ENCODE measurements around the gene FBXO38. TPM values are rescaled to one million over a fixed set of nuclear protein-coding genes. Genes with fewer than 3 reads are reported as not detected.

Gene FBXO38, protein sequence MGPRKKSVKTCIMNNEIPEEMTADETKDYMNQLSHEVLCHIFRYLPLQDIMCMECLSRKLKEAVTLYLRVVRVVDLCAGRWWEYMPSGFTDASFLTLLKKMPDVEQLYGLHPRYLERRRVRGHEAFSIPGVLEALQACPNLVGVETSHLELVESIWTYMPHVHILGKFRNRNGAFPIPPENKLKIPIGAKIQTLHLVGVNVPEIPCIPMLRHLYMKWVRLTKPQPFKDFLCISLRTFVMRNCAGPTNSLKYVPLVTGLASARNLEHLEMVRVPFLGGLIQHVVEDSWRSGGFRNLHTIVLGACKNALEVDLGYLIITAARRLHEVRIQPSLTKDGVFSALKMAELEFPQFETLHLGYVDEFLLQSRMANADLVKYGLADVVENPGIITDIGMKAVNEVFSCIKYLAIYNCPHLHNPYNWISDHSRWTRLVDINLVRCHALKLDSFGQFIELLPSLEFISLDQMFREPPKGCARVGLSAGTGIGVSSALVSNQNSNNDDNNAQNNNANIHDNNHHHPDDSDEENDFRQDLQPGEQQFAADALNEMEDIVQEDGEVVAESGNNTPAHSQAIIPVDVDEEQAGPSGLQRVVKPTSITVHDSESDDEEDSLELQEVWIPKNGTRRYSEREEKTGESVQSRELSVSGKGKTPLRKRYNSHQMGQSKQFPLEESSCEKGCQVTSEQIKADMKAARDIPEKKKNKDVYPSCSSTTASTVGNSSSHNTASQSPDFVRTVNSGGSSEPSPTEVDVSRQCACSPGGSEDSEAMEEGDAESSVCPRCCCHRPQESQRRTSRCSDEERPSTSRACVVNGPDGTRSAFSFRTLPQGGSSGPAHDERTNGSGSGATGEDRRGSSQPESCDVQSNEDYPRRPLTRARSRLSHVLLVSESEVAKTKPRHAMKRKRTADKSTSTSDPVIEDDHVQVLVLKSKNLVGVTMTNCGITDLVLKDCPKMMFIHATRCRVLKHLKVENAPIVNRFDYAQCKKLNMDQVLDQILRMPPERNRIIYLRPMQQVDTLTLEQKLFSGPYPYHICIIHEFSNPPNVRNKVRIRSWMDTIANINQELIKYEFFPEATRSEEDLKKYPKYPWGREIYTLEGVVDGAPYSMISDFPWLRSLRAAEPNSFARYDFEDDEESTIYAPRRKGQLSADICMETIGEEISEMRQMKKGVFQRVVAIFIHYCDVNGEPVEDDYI
- total RNA-seq = 47.7 and 63.3 TPM in 2 replicates

DNA sequence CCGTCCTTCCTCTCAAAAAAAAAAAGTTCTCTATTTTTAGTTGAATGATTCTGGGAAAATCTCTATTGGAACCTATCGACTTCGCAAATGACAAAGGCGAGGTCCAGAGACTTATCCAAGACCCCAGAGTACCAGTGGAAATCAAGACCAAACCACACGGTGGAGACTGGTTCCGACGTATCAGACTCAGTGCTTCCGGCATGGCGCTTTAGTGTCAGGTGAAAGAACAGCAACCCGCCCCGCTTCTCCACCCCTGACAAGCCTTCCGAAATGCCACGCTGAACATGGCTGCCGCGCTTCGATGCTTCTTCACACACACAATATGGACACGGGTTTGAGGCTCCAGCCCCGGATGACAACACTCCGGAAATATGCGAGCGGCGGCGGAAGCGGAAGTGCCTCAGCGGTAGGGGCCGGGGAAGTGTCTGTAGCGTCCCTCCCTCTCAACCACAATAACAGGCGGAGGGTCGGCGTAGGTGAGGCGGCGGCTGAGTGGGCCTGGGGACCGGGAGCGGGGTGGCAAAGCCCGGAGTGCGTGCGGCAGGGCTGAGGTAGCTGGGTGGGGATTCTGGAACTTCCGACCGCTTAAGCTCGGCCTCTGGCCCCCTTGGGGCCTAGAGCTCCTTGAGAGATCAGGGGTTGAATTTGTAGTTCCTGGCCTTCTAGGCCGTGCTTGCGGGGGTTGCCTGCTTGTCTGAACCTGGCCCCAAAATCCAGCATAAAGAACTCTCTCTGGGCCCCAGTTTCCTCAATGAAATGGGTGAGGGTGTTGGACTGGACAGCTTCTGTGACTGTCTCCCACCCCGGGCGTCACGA, at the start of gene FBXO38:
Gene FBXO38, plus strand, starts transcription at position 395 of the 816 bp plus-strand sequence. CDS start 10,819 bp downstream, outside the sequence.
- peak; percentile 98 for DNase-seq

DNA sequence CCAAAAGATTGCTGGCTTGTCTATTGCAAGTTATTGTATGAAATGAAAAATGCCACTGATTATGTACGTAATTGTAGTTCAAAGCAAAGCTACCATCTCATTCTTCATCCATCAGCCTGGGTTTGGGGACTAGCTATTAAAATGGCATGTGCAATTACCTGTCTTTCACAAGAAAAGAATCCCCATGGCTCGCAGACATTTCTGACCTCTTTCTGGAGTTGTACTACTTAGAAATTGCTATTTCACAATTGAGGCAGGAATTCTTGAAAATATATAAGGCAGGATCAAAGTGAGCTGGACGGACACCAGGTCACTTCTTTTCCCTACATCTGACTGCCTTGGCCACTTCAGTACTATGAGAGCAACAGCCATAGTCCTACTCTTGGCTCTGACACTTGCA, 48.5 kb upstream of the FBXO38 start, which contains the start of gene SPINK9:
Gene SPINK9, plus strand, starts transcription at position 301 of the 400 bp plus-strand sequence. Its CDS starts 55 bp downstream, at position 356.
- DNase-seq = no peak

DNA sequence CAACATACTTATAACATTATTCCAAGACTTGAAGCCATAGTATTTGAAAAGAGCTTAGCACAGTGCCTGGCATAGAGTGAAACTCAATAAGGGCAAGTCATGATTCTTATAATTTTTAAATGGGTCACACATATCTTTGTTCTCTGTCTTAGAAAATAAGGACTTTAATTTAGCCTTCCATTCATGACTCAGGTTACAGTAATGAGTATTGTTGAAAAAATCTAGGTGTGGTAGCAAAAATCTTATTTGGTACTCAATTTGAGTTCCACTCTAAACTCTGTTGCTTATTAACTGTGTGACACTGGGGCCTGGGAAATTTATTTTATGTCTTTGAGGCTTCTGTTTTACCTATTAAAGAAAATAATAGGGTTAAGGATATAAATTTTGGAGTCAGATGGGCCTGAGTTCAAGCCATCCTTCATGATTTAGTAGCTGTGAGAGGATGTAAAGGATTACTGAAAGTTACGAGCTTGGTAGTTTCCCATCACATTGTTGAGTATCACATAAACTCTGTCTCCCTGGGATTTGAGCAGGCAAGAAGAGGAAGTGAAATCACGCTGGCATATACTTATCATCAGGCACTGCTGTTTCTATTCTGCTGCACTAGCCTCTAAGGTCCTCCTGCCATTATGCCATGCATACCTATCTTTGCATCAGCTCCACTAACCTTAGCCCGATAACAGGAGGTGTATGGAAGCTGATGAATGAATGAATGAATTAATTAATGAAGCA, 46.9 kb upstream of the FBXO38 start:
- no peak for DNase-seq

DNA sequence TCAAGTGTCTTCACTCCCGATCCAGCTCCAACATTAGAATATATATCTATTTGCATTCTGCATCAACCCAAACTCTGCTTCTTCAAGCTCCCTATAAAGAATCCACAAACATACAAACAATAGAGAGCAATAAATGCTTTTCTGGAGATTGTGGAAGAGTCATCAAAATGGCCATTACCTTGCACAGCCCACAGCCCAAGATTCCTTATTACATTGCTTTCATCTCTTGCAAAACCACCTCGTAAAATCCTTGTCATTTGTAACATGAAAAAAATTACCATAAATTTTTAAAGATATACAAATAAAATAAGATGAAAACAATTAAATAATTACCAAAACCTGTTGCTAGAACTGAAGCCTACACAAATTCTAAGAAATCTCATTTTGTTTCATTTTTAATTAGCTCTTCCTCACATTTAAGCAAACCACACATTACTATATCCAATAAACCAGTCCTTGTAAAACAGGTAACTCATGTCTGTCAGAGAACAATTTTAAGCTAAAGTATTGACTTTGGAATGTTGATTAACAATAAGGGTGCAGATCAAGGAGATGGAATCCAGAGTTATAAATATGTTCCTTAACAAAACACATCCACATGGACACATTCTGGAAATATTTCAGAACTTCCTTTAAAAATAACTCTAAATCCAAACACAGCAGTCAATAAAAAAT, 41.2 kb upstream of the FBXO38 start:
- DNase-seq = no peak

DNA sequence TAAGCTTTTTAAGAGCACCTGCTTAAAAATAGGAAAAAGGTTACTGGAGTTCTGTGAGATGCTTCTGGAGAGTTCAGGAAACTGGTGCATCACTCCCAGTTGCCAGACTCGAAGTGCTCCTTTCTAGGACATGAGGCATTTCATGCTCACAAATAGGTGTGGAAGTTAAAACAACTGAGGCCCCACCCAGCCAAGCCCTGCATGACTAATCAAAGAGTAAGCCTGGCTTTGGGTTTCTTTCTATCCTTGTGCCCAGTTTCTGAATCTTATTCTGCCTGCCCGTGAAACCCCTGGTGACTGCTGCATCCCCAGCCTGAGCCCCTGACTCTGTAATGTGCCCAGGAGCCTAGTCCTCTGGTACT, 40.7 kb upstream of the FBXO38 start:
- no peak for DNase-seq

DNA sequence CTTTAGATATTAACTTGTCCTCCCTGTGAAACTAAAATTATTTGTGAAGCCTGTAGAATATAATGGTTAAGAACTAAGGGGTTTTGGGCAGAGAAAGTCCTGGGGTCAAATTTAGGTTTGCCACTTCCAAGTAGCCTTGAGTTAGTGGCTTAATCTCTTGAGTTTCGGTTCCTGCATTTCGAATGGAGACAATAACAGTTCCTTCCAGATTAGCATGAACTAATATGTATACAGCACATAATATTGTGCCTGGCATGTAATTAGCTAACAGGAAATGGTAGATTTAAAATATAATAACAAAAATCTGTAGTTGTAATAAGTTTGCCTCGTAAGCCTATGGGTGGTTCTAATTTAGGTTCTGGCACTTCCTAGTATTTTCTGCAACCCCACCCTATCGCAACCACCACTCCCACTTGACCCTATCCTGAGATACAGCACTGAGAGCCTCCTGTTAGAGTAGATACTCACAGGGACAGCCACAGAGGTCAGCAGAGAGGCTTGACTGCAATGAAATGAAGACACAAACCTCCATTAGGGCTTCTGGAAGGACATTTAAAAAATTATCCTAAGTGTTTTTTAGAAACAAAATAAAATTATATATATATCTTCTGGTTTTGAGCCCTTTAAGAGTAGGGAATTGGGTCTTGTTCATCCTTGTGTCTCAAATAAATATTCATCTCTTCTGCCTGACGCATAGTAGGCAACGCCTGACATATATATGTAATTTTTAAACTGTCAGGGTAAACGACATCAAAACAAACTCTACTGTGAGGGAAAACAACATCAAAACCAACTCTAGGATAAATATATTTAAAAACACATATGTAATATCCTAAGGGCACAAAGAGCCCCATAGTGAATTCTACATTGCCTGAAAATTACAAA, 39.9 kb upstream of the FBXO38 start:
- DNase-seq = no peak

DNA sequence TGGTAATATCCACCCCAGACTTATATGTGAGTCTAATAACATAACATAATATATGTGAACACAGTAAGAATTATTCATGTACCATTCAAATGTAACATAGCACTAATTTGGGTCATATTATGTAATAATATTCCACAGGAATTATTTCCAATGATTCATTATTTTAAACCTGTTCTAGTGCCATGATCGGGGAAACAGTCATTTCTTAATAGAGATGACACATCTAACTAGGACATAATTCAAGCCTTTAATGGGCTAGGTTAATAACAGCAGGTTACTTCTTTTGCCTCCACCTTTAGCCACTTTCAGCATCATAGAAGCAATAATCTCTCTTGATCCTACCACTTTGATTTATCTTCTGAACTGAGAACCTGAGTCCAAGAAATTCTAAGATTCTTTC, 36.1 kb upstream of the FBXO38 start:
- DNase-seq = no peak

DNA sequence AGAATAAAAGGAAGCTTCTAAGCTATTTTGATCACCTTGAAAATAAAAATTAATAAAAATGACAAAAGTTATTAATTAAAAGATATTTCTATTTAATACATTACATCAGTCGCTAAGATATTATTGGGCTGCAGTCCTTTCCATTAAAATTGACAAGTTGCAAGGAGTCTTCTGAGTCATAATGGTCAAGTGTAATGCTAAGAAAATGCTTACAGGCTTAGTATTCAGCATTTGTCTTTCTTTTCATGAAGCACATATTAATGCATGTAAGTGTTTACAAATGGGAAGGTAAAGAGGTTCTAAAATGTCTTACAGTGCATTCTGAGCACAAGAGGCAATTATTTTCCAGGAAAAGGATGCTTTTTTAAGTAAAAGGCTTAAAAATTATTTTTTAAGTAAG, 31.1 kb upstream of the FBXO38 start:
- no peak for DNase-seq

DNA sequence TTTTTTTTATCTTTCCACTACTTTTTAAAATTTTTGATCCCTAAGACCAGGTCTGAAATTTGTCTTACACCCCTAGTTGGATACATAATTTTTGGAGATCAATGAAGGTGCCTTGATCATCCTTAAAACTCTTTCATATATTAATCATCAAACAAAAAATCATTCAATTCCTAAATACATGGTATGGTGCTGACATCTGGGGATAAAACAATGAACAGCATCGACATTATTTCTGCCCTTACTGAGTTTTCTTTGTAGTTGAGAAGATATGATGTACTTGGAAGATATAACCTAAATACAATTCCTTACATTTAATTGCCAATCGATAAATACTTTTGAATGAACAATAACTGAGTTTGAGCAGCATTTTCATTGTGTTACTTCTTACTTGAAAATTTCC, 30.1 kb upstream of the FBXO38 start:
- DNase-seq = no peak

DNA sequence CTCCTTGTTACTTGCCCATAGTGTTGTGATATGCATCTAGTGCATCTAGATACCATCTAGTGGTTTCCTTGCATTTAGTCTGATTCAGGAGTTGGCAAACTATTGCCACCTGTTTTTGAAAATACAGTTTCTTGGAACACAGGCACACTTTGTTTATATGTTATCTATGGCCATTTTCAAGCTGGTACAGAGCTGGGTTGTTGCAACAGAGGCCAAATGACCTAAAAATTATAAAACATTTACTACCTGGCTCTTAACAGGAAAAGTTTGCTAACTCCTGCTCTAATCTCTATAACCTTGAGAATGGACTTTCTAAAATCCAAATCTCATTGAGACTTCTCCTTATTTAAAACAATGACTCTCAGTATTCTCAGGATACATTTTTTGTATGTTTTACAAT, 19.4 kb upstream of the FBXO38 start:
- DNase-seq = no peak

DNA sequence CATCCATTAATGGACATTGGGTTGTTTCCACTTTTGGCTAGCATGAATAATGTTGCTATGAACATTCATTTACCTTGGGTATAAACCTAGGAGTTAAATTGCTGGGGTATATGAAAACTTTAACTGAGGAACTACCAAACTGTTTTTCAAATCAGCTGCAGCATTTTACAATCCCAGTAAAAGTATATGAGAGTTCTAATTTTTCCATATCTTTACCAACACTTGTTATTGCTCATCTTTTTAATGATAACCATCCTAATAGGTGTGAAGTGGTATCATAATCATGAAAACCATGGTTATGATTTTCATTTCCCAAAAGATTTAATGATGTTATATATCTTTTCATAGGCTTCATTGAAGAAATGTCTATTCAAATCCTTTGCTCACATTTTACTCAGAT, 15.5 kb upstream of the FBXO38 start:
- DNase-seq = no peak

DNA sequence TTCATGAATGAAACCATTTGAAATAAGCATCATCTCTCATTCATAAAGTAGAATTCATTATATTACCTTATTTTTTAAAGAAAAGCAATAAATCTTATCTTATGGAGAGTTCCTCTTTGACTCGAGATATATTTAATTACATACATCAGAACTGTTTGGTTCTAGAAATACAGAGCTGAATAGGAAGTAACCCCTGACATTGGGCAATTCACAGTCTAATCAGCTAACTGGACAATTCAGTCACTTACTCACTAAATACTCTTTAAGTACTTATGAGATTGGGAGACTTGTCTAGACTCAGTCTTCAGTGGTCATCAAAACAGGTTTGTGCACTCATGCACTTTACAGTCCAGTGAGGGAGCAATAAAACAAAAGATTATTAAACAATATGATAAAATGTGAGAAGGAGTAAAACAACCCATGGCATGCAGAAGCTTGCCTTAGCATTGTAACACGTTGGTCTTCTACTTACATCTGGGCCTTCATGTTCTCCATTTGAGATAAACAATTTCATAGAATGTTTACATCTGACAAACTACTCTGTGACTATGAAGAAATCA, 11.5 kb upstream of the FBXO38 start:
- DNase-seq = no peak

DNA sequence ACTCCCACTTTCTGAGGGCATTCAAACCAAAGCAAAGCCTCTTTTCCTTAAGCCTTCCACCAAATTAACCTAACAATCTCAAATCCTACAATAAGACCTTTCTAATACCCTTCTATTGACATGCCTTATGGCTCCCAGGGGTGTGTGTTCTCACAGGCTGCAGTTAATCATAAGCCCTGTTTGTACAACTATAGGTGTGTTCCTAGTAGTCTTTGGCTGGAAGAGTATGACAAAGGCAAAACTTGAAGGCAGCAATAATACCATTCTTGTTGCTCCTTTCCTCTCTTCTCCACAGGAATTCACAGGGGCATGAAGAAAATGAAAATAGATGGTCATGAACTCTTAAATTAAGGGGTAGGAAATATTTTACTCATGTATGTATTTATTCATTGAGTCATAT, 10.9 kb upstream of the FBXO38 start:
- DNase-seq = no peak

DNA sequence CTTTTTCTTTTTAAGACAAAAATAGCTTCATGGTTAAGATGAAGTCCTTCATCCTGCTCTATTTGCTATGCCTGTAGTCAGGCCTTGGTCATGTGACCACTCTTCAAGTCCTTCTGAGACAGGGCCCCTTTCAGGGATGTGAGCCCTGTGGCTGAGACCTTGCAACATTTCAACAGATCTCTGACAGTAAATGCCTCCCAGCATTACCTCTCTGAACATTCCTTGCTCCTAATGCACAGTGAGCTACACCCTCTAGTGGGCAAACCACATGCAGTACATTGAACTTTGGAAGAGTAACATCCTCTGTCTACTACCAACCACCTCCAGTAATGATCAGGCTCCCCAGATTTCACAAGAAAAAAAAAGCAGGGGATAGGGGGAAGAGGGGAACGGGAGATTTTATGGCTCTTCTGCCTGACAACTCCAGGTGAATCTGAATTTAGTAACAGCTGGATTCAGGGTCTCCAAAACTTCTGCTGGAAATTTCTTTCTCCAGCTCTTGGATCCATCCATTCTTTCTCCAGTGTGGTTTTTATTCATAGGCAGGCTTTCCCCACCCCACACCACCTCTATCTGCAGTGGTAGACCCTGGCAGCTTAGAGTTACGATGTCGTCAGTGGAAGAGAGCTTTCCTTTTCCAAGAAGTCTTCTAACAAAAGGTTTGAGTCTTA, 8.9 kb upstream of the FBXO38 start:
- DNase-seq = peak; percentile 74

DNA sequence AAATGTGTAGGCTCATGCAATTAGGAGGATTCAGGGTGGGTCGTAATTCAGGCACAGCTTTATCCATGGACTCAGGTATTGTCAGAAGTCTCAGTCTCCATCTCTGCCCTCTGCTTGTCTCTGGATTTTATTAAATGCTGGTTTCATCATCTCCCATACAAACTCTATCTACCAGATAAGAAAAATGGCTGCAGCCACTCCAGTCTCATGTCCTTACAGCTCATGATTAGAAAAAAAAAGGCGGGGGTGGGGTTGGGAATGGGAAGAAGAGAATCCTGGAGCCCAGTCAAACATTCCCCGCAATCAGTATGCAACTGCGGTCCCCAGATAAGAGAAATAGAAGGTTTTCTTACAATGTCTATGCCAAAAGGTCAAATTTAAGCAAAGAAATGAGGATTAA, 7.6 kb upstream of the FBXO38 start:
- no peak for DNase-seq

DNA sequence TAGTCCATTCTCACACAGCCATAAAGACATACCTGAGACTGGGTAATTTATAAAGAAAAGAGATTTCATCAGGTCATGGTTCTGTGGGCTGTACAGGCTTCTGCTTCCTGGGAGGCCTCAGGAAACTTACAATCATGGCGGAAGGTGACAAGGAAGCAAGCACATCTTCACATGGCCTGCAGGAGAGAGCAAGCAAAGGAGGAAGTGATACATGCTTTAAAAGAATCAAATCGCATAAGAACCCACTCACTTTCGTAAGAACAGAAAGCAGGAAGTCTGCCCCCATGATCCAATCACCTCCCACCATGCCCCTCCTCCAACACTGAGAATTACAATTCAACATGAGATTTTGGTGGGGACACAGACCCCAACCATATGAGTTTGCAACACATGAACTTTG, 5.1 kb upstream of the FBXO38 start:
- DNase-seq = no peak

DNA sequence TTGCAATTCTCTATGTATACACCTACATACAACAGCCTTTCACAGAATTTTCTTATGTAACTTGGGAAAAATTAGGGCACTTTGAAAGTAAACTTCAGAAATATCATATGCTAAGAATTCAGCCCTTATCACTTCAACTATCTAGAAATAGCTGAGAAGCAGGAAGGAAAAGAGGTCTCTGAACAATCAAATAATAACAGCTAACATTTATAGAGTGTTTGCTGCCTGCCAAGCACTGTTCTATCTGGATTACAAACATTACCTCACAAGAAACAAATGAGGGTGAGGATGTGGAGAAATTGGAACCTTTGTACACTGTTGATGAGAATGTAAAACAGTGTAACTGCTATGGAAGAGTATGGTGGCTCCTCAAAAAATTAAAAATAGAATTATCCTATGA, 4.4 kb upstream of the FBXO38 start:
- DNase-seq = peak; percentile 67

DNA sequence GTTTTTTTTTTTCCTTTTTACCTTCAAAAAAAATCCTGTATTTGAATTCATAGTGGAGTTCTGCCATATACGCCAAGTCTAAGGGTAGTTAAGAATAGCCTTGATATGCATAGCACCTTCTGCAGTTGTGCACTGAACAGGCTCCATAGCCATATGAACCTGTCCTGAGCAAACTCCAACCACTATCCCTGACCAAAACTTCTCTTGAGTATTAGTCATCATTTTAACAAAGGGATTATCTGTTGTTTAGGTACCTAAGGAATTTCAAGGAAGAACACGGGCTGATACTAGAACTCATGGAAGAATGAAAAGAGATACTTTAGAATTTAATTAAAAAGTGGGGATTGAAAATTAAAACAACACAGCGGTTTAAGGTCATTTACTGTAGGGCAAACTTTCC, 1.9 kb upstream of the FBXO38 start:
- DNase-seq = no peak

DNA sequence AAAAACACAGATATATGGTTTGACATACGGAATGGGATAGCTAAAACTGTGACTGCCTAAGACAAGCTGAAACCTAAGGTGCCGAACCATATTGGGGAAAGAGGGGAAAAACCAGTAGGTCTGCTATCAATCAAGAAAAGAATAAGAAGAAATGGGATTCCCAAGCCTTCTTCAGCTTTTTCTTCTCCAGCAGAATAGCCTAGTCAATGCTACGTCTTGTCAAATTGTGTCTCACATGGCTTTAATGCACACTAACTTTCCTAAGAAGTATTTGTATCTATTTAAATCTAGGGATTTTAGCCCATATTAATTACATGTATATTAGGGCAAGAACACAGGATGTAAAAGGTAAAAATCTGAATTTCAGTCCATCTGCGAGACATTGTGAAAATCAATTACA, 797 bp upstream of the FBXO38 start:
- DNase-seq = no peak

Data from dermis blood vessel endothelial cell (primary cell).